ENCODE data around the gene SLC6A5.
A peak's percentile ranks its signal among the peaks of the same experiment; 100 is the strongest.

The SLC6A5 gene

DNA sequence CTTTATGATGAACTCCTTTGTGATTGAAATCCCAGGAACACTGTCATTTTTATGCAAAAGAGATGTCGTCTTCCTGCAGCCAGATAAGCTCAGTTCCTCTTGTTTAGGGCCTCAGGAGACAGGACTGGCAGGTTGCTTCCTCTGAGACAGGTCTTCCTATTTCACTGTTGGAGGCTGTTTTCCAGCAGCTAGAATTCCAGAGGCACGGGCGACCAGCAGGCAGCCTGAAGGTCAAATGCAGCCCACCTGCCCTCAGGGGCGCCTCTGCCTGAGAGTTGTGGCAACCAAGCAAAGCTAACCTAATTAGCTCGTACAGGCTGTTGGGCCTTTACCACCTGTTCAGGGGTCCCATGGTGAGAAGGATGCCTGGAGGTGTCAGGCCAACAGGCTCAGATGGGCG lies 22.3 kb downstream of the SLC6A5 start:
- DNase-seq (ENCODE audit: low spot score), result no peak

DNA sequence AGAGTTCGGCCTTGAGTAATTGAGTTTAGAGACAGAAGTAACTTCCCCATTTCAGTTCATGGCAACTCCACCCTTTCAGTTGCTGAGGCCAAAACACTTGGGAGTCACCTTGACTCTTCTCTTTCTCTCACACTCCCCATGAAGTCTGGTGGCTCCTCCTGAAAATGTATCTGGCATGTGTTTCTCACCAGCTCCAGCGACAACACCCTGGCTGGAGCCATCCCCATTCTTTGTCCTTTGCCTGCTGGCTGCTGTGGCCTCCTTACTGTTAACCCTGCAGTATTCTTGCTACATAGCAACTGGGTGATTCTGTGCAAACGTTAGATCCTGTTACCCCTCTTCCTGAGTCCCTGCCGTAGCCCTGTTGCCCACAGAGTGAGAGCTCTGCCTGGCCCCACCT lies 23.8 kb downstream of the SLC6A5 start:
- DNase-seq (ENCODE audit: low spot score), result no peak

DNA sequence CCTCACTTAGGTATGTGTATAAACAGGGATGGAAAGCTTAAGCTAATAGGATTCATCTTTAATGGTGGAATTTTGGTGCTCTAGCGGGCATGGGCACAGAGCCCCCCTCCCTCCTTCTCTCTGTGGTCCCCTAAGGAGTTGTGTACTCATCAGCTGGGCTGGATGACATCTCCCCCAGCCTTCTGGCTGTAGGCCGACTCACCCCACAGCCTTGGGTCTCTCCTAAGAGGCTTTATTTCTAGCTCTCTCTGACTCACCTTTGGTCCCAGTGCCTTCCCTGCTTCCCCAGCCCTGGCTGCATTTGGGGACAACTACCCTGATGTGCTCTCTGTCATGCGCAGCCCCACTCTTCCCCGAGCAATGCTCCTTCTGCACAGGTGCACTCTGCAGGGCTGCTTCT lies 26.9 kb downstream of the SLC6A5 start:
- no peak for DNase-seq (ENCODE audit: low spot score)

DNA sequence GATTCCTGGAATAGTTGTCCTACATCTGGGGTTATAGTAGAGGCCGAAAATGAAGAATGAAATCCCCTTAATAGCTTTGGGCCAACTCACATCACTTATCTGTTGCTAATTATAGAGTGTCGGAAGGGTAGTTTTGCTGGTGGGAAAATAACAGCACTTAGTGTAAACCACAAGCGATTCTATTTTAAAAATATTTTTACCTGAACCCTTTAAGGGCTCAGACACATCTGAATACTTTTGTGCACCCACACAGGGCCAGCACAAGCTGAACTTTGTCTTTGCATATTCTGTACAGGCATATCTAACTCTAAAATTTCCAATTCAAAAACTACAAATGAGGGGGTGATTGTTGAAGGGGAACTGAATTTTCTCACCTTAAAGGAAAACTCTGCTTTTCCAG lies 27.6 kb downstream of the SLC6A5 start:
- DNase-seq (ENCODE audit: low spot score), result no peak

DNA sequence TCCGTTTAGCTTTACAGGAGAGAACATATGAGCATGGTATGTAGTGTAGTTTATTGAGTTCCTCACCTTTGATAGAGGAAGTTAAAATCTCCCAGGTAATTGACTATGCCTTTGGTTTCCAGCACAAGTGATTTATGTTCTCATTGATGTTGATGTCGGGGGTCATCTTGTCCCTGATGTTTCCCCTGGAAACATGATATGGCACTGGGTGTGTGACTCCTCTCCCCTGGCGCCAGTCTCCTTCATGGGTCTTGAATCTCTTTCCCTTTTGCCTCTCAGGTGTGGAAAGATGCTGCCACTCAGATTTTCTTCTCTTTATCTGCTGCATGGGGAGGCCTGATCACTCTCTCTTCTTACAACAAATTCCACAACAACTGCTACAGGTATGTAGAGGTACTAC lies 28.3 kb downstream of the SLC6A5 start:
- no peak for DNase-seq (ENCODE audit: low spot score)

DNA sequence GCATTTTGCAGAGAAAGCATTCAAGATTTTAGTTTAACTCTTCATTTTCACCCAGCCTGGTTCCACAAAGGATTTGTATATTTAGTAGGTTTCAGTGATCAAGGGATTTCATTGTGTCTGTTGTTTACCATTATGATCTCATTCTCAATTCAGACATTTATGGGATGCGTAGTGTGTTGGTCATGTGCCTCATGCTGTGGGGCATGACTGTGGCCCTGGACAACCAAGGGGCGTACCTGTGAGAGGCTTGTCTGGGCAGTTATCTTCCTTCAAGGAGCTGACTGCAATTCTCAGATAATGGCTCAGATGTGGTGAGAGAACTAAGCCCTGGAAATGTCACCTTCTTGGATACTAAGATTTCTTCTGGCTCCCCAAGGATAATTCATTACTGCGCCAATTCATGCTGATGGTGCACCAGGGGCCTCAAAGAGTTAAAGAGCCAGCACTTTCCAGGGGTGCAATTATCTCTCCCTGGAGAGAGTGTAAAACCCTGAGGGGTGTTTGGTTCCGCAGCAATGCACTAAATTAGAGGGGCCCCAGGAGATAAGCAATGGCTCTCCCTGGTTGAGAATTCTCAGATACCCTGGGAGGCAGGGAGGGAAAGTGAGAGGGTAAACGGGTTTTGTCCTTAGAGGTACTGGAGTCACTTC lies 32.2 kb downstream of the SLC6A5 start:
- no peak for DNase-seq (ENCODE audit: low spot score)

DNA sequence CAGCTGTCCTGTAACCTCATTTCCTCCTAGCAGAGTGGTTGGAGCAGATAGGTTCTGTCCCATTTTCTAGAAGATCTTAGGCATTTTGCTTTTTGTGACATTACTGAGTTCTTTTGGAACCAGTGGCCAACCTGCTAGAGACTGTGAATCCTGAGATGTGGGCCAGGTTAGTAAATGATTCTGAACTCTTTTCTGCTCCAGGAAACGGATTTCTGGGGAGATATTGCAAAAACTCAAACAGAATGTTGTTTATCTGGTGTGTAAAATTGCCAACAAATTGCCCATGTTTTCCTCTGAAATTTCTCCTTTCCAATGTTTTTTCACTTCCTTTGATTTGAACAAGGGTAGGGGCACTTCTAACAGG lies 32.7 kb downstream of the SLC6A5 start:
- DNase-seq (ENCODE audit: low spot score), result no peak

DNA sequence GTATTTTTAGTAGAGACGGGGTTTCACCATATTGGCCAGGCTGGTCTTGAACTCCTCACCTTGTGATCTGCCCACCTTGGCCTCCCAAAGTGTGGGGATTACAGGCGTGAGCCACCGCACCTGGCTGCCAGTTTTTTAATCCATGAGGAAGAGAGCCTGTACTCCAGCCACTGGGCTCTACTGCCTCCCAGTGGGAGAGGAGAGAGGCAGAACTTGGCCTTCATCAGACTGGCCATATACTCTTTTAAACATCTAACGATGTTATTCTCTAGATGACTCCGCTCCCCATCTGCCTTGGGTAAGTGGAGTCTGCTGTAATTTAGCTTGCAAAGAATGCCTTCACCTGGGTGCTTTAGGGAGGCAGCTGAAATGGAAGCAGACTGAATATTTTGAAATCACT lies 34.6 kb downstream of the SLC6A5 start:
- DNase-seq (ENCODE audit: low spot score), result no peak

DNA sequence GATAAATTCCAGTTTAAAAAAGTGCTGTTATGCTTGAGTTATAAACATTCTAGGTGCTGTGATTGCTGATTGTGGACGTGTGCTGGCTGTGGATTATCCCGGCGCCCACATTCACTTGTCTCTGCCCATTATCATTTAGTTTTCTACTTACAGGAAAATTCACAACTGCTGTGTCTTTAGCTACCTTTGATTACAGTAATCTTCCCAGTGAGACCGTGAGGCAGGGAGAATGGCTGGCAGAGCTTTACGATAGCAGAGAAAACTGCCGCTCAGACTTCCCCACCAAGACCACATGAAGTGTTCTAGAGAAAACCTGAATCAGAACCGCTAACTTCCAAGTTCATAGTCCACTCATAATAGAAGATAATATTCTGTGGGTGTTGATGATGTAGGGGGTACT lies 35.4 kb downstream of the SLC6A5 start:
- DNase-seq (ENCODE audit: low spot score), result no peak

DNA sequence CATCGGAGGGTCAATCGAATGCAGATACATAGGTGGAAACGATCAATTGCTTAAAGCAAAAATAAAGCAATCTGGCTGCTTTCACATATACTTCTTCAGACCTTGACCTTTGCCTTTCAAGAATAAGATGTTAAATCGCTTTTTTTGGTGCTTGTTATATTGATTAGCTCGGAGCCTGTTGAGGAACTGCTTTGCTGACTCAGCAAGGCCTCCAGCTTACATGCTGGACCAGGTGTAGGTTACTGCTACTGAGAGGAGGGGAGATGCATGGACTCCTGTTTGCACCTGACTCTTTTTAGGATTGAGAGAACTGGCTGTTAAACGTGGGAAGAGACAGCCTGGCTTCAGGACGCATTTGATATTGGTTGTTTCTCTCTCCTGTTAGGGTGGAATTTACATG lies 38.7 kb downstream of the SLC6A5 start:
- DNase-seq (ENCODE audit: low spot score), result no peak

DNA sequence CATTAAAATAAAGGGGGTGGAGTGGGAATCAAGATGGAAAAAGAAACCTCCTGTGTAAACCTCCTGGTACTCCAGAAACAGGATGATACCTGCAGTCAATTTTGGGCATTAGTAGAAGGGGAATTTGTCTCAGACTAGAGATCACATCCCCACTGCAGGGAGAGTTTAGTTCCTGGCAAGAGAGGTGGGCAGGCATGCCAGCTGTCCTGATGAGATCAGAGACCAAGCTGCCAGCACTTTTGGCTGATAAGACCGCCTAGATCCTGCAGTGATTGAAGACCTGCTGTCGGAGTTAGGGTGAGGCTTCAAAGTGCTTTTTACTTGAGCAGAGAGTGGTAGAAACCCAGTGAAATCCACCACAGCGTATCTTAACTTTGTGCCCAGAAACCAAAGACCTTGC lies 40.3 kb downstream of the SLC6A5 start:
- DNase-seq (ENCODE audit: low spot score), result no peak

DNA sequence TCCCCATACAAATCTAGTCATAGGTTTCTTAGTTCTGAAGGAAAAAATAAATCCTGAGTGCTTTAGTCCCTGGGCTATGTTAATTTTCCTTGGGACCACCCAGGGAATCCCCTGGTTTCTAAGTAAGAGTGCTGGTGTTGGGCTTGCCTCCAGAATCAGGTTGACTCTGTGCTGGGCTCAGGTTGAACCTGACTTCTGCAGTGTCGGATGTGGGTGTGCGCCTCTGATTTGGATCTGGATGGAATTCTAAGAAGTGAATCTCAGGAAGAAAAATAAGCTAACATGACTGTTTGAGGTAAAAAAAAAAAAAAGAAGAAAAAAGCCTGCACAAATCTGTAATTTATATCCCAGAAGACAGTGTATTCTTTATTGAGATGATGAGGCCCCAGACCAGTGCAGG lies 41.0 kb downstream of the SLC6A5 start:
- no peak for DNase-seq (ENCODE audit: low spot score)

DNA sequence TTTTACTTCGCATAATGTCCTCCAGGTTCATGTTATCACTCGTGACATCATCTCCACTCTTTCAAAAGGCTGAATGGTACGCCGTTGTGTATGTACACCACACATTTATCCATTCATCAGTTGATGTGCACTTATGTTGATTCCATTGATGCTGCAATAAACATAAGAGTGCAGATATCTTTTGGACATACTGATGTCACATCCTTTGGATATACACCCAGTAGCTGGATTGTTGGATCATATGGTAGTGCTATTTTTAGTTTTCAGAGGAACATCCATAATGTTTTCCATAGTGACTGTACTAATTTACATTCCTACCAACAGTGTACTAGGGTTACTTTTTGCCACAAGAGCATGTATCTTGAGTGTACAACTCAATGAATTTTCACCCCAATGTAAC lies 45.0 kb downstream of the SLC6A5 start:
- no peak for DNase-seq (ENCODE audit: low spot score)

DNA sequence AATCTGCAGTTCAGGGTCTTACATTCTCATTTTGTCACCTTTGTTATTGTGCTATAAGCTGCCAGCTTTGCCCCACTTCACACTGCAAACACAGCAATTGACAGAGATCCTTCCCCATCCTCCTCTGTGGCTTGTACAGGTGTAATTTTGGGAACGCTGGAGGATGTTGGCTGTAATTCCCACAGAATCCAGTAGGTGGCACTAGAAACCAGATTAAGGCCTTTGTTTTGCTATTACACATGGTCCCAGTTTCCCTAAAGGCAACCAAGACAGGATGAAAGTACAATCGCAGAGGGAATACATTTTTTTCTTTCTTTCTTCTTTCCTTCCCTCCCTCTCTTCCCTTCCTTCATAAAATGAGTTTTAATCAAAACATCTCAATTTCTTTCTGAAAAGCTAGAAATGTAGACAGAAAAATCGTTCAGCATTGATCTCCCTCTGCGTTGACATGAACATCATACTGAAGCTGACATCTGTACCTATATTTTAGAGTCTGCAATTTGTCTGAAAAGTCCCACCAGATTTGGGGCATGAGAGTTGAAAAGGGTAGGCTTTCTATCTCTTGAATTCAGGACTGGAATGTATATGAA lies 48.7 kb downstream of the SLC6A5 start:
- DNase-seq (ENCODE audit: low spot score), result peak; percentile 54

DNA sequence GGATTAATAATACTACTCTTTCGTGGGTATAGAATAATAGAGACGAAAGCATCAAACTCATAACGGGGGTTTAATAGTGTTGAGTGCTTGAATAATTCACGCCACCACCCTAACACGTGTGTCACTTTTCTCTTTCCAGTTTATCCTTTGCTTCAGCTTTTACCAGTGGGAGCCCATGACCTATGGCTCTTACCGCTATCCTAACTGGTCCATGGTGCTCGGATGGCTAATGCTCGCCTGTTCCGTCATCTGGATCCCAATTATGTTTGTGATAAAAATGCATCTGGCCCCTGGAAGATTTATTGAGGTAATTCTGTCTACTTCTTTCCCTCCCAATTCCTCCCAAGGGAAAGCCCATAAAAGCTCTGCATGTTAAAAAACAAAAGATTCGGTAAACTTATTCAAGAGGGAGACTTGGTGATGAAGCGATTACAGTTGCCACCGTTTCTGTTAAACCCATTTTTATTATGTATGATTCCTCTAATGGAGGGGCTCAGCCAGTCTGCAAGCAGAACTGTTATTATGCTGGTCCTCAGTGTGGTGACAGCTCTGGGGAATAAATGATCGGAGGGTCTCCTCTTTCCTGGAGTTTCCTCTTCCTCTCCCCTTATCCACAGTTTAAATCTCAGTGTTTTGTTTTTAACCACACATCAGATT lies 52.9 kb downstream of the SLC6A5 start:
- DNase-seq (ENCODE audit: low spot score), result no peak

DNA sequence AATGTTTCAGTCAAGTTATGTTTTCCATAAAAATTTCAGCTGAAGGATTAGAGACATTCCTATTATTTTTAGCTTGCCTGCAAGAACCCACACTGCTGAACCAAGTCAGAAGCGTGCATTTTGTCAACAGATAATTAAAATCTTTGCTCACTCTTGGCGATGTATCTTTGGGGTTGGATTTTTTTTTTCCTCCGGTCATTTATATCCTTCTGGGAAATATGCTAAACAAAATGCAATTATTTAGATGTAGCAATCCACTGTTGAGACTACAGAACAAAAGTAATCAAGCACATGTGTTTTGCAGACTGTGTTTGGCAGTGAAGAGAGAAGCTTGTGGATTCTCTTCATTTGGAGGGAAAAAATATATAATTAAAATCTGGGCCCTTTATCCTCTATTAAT lies 54.6 kb downstream of the SLC6A5 start:
- no peak for DNase-seq (ENCODE audit: low spot score)

DNA sequence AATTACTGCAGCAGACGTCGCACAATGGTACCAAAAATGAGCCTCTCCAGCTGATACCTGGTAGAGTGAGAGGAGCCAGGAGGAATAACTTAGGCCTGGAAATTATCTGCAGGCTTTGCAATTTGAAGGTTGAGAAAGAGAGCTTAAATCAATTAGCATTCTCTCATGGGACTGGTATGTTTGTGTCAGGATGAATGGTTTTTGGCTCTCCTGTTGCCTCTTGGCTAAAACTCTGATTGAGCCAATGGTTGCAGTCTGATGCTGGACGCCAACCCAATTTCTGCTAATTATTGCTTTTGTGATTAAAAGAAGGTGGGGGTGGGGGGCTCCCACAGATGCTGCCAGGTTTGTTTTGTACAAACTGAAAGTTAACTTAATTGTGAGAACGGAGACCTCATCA lies 57.5 kb downstream of the SLC6A5 start:
- no peak for DNase-seq (ENCODE audit: low spot score)

DNA sequence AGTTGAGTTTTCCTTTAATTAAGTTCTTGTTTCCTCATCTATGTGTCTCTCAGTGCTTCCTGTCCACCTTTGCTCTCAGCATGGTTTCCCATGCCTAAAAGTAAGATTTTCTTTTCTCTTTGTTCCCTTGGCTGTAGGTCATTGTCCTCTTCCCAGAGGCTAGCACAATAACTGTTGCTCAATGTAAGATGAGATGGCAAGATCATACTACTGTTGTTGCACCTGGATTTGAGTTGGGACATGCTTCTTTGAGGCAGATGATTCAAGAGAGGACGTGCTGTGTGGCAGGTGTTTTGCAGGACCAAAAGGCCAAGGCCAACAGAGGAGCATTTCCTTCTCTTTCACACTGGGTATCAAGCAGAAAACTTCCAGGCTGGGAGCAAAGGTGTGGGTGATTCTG lies 58.7 kb downstream of the SLC6A5 start:
- DNase-seq (ENCODE audit: low spot score), result no peak

DNA sequence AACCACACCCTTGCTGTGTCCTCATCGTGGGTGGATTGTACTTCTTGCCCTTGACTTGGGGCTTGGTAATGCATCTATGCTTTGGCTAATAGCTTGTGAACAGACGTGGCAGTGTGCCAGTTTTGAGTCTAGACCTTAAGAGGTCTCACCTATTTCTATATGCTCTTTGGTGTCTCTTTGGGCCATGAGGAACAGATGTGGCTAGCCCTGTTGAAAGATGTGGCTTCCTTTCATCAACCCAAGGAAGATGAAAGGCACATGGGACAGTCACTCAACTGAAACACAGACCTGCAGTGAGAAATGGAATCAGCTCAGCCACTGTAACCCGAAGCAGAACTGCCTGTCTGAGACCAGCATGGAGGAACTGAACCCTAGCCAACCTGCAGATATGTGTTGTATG lies 62.0 kb downstream of the SLC6A5 start:
- peak; percentile 4 for DNase-seq (ENCODE audit: low spot score)

DNA sequence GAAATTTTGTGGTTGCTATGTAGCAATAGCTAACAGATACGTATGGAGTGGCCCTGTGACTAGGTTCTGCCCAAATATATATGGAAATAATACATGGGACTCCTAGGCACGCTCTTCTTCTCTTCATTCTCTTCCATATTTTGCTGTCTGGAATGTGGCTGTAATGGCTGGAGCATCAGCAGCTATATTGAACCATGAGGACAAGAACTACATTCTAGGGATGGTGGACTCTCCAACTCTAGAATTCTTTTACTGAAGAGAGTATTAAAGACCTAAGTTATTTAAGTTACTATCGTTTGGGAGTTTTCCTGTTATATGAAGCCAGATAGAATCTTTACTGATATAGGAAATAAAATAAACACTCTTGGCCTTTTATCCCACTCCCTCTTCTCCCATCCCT lies 62.4 kb downstream of the SLC6A5 start:
- DNase-seq (ENCODE audit: low spot score), result no peak

DNA sequence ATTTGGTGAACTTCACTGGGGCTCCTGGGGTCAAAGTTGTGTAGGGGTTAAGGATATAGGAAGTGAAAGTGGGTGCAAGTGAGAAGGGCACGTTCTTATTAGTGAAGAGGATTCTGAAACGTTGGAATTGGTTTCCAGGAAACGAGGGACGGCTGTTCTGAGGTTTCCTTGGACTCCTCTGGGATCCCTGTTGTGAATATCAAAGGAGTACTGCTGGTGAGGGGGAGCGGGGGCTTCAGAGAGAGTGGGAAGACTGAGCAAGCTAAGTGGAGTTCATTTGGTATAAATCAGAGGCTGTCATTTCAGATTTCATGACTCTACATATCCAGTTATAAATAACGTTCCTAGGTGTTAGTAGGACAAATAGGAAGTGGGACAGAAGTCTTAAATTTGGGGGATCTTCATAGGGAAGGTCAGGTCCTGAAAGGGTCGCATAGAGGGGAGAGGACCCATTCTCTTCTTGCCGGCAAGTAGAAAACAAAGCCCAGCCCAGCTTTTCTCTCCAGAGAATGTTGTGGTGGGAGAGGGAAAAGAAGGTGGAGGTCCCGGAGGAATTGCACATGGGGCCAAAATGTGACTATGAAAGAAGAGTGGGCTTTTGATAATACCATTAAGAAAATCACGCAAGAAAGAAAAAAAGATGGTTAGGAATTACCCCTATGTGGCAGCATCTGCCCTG lies 68.9 kb downstream of the SLC6A5 start:
- no peak for DNase-seq (ENCODE audit: low spot score)

DNA sequence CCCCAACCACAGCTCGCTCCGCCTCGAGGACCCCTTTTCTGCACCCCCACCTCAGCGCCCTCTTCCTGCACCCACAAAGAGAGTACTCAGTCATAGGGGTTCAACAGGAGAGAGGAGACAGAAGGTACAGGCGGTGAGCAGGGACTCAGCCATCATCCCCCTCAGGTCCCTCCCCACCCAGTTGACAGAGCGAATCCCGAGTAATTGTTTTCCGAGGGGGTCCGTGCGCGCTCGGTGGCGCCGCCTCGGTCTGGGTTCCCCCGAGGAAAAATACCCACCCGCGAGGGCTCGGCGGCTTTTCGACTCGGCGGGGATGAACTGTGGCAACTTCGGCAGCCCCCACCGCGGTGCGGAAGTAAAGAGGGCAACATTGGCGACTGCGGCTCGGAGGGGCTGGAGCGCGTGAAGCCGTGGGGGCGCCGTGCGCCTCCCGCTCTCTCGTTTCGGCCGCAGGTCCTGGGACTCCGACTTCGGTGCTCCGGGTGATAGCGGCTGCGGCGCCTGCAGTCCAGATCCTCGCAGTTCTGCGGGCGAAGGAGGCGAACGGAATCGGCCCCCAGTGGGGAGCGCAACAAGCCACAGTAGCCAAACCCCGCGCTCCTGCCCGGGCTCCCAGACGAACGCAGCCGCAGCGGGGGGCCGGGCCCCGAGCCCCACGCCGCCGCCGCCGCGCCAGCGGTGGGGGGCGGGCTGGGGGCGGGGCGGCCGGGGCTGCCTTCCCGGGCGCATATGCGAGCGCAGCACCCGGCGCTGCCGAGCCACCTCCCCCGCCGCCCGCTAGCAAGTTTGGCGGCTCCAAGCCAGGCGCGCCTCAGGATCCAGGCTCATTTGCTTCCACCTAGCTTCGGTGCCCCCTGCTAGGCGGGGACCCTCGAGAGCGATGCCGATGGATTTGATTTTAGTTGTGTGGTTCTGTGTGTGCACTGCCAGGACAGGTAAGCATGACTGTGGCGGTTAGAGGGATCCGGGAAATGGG lies 69.7 kb downstream of the SLC6A5 start, which contains the start of gene NELL1:
NELL1 (plus strand) TSS at position 743 of the 976 bp plus-strand sequence.
- no peak for DNase-seq (ENCODE audit: low spot score)
